Measurements from ENCODE around the gene NUCB1.
"Not testable (repeated sequence)": the region's sequence is repeated elsewhere in the genome, so short reads cannot be mapped to it uniquely, and the experiment has no call there.

DNA sequence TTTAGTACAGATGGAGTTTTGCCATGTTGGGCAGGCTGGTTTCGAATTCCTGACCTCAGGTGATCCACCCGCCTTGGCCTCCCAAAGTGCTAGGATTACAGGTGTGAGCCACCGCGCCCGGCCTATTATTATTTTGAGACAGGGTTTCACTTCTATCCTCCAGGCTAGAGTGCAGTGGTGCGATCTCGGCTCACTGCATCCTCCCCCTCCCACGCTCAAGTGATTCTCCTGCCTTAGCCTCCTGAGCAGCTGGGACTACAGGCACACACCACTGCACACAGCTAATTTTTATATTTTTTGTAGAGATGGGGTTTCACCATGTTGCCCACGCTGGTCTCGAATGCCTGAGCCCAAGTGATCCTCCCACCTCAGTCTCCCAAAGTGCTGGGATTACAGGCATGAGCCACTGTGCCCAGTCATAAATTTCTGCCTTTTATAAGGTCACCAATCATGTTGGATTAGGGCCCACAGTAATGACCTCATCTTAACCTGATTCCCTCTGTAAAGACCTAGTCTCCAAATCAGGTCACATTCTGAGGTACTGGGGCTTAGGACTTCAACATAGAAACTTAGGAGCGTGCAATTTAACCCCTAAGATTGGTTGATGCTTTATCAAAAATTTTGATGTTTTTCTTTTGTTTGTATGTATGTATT lies 9.4 kb downstream of the NUCB1 start:
- TF ChIP-seq GATA1 (IDR thresholded peaks at IDR 0.05; ENCODE audit: low read depth, low read length); POLR2A (IDR thresholded peaks at IDR 0.05; ENCODE audit: low read length): not testable (repeated sequence)
